NCI-H2196 treated with DMSO at 0.1 percent for 48 hours (cell line): Measurements from ENCODE around the gene RTKN.
A peak's percentile ranks its signal among the peaks of the same experiment; 100 is the strongest.
"Not testable (repeated sequence)": the region's sequence is repeated elsewhere in the genome, so short reads cannot be mapped to it uniquely, and the experiment has no call there.

Experiments
- DNase-seq: peaks from one replicate; lab custom pipeline; 2025; ENCODE audit not compliant: unreplicated experiment; lab: John Stamatoyannopoulos, UW

The RTKN gene

DNA sequence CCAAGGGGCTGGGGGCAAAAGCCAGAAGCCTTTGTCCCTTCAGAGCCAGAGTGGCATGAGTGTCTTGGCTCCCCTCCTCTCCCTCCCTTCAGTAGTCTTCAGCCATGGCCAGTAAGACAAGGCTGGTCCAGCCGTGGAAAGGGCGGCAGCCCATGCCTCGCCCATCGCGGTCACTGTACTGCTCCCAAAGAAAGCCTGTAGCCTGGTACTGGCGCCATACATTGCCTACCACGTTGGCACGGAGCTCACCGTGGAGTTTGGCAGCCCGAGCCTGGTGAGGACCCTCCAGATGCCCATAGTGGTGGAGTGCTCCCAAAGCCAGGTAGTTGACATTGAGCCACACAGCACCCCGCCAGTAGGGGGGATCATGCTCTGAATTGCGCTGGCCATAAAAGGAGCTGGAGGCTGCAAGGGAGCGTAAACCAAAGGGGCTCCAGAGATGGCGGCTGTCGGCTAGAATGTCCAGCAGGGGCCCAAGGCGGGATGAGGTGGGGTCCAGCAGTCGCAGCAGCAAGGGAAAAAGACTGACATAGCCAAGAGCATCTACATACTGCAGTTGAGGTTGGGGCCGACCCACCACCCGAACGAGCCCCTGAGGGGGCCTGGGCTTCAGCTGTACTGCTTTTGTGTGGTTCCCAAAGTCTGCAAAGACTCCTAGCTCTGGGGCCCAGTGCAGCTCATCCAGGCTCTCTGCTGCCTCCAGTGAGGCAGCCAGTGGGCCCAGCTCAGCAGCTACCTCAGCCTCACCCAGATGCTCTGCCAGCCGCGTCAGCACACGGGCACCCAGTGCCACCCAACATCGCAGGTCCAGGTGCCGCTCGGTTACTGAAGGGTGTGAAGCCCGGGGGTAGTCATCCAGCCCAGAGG, 19.7 kb upstream of the RTKN start:
- no peak for DNase-seq

DNA sequence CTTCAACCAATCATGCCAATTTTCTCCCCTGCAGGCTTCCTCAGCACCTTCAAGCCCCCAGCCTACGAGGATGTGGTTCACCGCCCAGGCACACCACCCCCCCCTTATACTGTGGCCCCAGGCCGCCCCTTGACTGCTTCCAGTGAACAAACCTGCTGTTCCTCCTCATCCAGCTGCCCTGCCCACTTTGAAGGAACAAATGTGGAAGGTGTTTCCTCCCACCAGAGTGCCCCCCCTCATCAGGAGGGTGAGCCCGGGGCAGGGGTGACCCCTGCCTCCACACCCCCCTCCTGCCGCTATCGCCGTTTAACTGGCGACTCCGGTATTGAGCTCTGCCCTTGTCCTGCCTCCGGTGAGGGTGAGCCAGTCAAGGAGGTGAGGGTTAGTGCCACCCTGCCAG, 18.4 kb upstream of the RTKN start:
- not testable (repeated sequence) for DNase-seq

DNA sequence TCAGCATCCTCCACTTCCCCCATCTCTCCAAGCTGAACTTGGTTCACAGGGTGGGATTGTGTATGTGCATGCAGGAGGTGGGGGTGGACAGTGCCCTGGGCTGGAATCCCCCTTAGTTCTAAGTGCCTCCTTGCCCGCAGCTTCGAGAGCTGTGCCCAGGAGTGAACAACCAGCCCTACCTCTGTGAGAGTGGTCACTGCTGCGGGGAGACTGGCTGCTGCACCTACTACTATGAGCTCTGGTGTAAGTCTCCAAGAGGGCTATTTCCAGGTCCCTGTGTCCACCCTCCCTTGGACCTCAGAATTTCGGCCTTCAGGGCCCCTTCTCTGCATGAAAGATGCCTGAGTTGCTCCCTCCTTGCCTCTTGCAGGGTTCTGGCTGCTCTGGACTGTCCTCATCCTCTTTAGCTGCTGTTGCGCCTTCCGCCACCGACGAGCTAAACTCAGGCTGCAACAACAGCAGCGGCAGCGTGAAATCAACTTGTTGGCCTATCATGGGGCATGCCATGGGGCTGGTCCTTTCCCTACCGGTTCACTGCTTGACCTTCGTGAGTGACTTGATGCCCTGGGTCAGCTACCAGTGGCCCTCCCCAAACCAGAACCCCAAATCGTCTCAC, 17.9 kb upstream of the RTKN start:
- DNase-seq: not testable (repeated sequence)

DNA sequence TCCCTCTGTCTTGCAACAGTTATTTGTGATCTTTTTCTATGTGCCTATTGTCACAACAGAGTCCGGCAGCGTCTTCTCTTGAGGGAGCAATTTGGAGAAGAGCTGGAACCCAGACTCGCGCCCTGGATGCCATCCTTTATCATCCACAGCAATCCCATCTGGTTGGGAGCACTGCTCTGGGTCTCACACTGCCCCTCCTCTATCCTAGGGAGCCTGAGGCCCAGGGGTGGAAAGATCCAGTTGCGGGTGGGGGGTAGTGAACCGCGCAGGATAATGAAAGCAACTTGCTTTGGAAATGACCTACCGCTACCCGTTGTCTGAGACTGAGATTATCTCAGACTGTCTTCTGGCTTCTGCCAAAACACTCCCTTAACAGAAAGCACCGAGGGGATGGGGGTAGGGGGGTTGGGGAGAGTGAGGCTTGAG, 17.2 kb upstream of the RTKN start:
- no peak for DNase-seq

DNA sequence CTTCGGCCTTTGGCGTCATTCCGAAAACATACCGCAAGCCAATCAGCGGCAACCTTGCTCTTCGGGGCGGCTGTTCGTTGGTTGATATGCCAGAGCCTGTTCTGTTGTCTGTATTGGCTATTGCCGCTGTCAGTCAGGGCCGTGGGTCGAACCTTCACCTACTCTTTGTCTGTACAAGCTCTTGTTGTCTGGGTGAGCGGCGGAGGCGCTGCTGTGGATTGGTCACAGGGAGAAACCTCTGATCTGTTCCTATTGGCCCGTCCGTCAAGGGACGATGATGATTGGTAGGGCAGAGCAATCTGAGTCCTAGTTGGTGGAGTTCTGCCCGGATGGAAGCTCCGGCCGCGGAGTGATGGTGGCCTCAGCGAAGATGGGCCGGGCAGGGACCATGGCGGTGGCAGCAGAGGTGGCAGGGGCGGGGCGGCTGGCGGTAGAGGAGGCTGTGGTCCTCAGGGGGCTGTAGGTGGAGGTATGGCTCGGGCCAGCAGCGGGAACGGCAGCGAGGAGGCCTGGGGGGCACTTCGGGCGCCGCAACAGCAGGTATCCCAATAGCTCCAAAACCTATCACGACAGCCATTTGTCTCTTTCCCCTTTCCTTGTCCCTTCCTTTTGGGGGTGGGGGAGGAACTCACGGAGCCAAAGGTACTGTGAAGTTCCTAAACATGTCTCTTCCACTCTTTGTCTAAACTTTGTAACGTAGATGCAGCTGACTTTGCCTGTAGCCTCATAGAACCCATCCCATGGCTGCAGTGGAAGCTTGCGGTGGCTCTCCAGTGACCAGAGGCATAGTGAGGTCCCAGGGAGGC, 16.6 kb upstream of the RTKN start, which contains the start of gene WBP1:
WBP1 (plus strand) TSS at position 307 of the 806 bp plus-strand sequence; CDS start at position 472, 165 bp downstream.
- peak; percentile 88 for DNase-seq

DNA sequence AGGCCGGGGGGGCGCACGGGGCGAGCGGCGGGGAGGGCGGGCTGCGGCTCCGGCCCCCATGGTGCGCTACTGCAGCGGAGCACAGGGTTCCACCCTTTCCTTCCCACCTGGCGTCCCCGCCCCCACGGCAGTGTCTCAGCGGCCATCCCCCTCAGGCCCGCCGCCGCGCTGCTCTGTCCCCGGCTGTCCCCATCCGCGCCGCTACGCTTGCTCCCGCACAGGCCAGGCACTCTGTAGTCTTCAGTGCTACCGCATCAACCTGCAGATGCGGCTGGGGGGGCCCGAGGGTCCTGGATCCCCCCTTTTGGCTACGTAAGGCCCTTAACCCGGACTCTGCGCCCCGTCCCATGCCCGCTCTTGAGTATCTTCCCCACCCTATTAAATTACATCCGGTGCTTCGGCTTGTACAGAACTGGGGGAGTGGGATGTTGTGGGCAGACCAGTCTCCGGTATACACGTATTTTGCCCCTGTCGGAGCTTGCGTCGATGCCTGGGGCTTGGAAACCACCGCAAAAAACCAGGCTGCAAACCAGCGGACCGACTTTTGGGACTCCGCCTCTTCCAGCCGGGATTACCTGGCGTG, 15.9 kb upstream of the RTKN start:
- peak; percentile 45 for DNase-seq

DNA sequence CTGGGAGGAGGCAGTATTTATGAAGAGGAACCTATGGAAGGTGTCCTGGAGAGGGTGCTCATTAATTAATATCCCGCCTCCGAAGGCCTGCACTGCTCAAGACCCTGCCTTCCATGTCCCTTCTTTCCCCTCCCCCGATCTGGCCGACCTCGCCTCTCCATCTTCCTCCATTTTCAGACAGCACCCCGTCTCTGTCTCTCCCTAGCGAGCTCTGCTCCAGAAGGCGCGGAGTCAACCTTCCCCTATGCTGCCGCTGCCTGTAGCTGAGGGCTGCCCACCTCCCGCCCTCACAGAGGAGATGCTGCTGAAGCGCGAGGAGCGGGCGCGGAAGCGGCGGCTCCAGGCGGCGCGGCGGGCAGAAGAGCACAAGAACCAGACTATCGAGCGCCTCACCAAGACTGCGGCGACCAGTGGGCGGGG, 15.4 kb upstream of the RTKN start:
- peak; percentile 21 for DNase-seq

DNA sequence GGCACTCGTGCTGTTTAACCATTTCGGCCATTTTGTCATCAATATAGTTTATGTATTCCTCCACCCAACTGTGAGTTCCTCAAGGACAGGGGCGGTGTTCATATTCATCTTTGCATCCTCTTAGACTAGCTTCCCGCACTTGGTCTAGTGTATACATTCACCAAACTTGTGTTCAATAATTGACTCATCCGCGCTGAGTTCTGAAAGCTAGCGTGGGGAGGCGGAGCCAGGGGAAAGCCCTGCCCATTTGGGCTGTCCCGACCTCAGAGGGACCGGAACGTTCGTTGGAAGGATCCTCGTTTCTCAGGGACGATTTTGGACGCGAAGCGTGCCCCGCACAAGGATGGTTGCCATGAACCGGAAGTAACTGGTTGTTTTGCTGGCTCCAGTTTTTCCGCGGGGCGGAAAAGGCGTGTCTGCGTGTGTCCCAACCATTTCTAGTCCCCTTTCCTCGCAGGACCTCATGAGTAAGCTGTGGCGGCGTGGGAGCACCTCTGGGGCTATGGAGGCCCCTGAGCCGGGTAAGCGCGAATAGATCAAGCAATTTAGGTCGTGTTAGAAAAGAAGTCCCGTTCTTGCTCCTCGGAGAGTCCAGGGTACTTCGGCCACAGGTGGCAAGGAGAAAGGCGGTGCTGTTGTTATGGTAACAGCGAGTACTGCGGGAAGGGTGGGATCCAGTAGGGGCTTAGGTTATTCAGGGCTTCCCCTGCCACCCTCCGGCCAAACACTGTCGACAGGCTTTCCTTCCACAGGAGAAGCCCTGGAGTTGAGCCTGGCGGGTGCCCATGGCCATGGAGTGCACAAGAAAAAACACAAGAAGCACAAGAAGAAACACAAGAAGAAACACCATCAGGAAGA, 13.1 kb upstream of the RTKN start, which contains the start of gene INO80B:
INO80B (plus strand) TSS at position 434 of the 858 bp plus-strand sequence; CDS start at position 464, 30 bp downstream.
- DNase-seq: peak; percentile 69

DNA sequence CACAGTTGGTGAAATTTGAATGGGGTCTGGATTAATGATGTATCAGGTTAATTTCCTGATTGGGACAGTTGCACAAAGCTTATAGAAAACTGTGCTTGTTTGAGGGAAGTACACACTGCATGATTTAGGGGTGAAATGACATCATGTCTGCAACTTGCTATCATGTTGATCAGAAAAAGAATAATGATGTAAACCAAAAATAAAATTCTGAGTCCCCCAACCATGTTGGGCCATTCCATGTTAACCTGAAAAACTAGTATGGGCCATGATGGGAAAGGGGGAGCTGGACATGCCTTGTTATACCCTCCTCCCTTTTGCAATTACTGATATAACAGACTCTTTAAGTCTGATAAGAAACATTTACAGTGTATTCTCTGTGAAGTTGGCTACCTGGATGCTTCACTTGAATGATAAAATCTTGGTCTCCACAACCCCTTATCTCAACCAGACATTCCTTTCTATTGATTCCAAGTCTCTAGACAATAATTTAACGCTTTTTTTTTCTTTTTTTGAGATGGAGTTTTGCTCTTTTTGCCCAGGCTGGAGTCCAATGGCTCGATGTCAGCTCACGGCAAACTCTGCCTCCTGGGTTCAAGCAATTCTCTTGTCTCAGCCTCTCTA, 8.9 kb upstream of the RTKN start:
- DNase-seq: no peak

DNA sequence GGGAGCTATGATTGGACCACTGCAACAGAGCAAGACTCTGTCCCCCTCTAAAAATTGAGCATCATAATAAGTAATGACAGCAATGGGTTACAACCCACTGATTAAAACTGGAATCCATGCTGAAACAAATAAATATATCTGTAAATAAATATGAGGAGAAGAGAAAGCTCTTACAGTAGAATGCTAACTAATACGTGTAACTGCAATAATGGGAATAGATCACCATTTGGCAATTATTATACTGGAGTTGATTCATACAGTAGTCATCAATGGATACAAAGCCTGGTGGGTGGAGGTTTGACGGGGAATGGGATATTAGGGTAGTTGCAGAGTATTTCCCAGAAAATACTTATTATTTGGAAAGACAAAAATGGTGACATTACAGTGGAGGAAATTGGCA, 7.0 kb upstream of the RTKN start:
- no peak for DNase-seq

DNA sequence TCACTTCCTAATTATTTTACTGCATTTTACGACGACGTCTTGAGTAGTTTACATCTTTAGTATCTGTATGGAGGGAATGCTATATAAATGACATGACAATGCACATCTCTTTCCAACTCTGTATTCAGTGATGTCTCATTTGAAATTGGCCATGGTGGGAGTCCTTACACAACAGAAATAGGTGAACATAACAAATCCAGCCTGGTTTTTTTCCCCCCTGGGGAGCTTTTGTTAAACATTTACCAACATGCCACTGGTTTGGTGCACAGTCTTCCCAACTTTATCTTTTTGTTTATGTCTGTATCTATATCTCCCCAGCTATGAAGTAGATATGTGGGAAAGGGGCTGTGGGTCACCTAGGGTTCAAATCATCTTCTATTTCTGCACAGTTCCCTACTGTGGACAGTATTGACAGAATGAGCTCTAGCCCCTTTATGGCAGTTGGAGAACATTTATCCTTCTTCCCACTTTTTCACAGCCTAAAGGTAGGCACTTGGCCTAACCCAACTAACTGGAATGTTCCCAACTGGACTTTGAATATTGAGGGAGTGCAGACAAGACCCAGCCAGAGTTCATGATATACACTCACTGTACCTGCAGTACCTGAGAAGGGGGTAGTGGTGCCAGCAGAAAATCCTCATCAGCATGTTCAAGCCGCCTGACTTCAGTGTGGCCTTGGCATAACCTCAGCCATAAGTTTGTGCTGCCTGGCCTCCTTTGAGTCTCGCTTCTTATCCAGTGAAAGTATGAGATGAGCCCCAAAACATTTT, 5.7 kb upstream of the RTKN start:
- DNase-seq: no peak

DNA sequence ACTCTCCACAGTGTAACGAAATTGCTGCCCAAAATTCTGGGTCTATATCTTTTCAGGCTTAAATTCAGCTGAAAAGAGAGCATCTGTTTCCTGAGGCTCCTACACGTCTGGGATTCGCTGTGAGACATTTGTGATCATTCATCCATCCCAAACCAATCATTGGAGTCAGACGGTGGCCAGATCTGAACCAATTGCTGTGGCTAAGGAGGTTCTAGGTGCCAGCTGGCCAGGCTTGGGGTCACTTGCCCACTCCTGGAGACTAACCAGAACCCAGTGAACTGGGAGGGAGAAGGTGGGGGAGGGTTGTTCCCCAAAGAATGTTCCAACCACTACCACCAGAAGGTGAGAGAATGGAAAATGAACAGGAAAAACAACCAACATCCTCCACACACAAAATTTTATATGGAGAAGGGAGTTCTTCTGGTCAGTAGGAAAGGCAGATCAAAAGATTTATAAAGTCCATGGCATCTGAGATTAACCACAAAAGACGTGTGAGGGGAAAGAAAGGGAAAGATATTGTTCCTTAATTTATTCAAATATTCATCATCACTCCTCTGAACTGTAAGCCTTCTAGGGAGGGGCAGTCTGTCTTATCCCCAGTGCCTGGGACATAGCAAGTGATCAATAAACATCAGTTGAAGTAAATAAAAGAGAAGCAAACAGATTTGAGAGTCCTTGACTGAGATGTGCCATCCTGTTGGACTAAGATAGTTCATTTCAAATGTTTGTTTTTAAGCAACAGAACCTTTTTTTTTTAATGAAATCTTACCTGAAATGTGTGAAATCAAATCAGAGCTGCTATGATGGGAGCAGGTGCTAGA, 3.0 kb upstream of the RTKN start:
- no peak for DNase-seq

DNA sequence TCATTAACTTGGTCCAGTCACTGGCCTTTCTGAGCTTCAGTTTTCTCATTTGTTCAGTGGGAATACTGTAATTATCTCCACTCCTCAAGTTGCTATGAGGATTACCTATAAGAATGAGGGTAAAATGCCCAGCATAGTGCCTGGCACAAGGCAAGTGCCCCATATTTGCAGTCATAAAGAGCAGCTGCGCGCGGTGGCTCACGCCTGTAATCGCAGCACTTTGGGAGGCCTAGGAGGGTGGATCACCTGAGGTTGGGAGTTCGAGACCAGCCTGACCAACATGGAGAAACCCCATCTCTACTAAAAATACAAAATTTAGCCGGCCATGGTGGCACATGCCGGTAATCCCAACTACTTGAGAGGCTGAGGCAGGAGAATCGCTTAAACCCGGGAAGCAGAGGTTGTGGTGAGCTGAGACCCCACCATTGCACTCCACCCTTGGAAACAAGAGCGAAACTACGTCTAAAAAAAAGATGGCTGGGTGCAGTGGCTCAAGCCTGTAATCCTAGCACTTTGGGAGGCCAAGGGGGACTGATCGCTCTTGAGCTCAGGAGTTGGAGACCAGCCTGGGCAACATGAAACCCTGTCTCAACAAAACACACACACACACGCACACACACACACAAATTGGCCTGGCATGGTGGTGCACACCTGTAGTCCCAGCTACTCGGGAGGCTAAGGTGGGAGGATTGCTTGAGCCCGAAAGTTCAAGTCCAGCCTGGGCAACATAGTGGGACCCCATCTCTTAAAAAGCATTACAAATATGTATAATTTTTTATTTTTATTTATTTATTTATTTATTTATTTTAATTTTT, 953 bp upstream of the RTKN start:
- DNase-seq: not testable (repeated sequence)

DNA sequence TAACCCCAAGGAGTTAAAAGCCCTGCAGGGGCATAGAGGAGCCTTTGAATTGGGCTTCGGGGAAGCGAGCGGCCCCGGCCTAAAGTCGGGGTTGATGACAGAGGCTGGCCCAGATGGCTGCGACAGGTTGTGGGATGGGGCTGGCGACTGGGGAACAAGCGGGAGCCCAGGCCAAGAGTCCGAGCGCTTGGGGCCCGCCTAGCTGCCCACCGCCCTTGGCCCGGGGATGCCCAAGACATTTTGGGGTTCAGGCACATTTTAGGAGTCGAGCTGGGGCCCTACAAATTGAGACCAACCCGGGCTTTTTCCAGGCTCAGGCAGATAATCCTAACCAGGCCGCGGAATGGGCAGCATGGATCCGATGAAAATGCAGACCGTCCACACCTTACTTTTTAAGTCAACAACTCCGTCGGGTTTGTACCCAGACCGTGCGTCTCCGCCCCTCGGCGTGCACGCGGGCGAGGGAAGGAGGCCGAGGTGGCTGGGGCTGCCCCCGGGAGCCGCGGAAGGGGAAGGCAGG, 507 bp downstream of the RTKN start:
- DNase-seq: no peak

DNA sequence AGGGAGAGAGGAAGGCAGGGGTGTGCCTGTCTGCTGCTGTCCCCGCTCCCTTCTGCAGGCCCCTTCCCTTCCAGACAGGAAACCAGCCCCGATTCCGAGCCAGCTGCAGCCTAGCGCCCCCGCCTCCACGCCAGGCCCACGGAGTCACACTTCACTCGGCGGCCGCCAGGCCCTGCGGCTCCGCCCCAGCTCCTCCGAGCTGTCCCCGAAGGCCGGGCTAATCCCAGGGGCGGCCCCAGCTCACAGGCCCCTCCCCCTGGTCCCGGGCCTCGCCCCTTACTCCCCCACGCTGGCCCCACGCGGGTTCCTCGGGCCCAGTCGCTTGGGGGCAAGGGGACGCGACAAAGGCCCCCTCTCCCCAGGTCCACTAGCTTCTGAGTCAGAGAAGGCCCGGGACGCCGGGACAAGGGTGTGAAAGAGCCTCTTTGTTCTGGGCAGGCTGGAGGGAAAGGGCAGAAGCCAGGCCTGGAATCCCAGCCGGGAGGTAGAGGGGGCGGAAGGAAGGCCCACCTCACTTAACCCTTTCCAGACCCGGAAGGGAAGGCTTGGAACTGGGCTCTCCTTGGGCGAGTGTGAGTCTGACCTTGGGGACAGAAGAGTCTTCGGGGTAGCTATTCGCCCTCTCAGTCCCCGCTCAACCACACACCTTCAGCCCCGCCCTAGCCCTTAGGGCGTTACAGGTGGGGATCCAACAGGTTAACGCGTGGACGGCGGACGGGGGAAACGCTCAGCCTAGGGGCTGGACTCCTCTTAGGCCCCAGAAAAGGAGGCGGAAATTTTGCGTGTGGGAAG, 1.2 kb downstream of the RTKN start:
- peak; percentile 48 for DNase-seq

DNA sequence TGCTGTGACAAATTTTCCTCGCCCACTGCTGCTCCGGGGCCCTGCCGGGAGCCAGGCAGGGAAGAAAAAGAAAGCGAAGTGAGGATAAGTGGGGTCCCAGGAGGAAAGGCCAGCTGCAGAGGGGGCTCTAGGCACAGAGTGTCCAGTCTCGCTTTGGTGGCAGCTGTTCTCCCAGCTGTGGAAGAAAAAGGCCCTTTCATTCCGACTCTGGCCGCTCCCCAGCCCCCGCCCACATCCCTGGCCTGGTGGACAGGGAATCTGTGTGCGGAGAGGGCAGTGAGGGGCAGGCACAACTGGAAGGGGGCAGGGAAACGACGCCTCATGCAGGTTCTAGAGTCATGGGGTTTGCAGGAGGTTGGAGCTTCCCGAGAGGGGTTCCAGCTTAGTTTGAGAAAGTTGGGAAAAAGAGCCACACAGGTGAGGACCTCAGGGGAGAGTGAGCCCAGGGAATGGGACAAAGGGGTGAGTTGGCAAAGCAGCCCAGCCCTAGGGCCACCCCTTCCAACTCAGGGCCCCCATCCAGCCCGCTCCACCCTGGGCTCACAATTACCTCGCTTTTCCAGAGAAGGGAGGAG, 1.8 kb downstream of the RTKN start:
- DNase-seq: no peak
